LNCAP (cell line): ENCODE measurements around the gene FRAT2.

Experiments
- CTCF ChIP-seq: fragments of 450-650 bp; IDR thresholded peaks from 2 replicates; pipeline ENCODE4 v1.5.1; 2017; ENCODE audit warnings: mild to moderate bottlenecking

The FRAT2 gene

GRCh38 chr10:97373456-97373855 is 38.9 kb upstream of the FRAT2 start:
- TF ChIP-seq CTCF, result no peak

GRCh38 chr10:97372233-97372875 is 37.8 kb upstream of the FRAT2 start:
- TF ChIP-seq CTCF, result no peak

- no peak for TF ChIP-seq CTCF
Measured at GRCh38 chr10:97371696-97372095, 37.2 kb upstream of the FRAT2 start.

GRCh38 chr10:97367126-97367649 is 32.7 kb upstream of the FRAT2 start:
- no peak for TF ChIP-seq CTCF

- no peak for TF ChIP-seq CTCF
Measured at GRCh38 chr10:97366572-97366971, 32.0 kb upstream of the FRAT2 start.

- no peak for TF ChIP-seq CTCF
Measured at GRCh38 chr10:97365761-97366351, 31.3 kb upstream of the FRAT2 start.

GRCh38 chr10:97363071-97363470 is 28.5 kb upstream of the FRAT2 start:
- no peak for TF ChIP-seq CTCF
